ENCODE results near the gene CD79B.

DNA sequence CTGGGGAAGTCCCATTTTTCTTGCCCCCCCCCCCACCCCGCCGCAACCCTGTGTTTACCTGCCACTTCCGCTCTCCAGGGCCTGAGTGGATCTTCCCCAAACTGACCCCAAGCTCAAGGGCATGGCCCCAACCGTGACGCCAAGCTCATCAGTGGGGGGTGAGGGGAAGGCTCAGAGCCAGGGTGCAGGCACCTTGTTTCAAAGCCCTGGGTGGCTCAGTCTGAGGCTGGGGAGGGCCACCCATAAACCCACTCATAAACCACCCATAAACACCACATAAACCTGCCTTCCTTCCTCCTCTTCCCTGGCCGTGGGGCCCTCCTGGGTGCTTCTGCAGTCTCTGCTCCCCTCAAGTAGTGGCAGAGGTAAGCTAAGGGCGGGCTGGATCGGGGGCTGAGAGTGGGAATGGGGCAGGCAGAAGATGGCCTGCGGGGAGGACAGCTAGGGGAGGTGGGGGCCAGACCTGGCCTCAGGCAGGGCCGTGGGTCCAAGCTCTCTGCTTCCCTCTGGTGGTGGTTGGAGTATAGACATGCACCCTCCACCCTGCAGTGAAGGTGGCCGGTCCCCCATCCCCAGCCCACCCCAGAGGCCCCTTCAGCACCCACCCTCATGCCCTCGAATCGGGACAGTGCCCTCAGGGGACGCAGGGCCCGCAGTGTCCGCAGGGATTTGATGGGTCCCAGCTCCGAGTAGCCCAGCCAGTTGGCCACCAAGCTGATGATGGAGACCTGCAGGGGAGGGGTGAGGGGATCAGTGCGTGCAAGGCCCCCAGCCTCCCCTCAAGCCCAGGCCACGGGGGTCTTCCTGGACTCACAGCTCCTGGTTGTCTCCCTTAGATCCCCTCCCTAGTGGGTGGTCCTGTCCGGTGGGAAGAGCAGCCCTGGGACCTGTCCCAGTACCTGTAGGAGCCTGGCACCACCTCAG lies 14.6 kb upstream of the CD79B start:
- TF ChIP-seq, protein P1, sequence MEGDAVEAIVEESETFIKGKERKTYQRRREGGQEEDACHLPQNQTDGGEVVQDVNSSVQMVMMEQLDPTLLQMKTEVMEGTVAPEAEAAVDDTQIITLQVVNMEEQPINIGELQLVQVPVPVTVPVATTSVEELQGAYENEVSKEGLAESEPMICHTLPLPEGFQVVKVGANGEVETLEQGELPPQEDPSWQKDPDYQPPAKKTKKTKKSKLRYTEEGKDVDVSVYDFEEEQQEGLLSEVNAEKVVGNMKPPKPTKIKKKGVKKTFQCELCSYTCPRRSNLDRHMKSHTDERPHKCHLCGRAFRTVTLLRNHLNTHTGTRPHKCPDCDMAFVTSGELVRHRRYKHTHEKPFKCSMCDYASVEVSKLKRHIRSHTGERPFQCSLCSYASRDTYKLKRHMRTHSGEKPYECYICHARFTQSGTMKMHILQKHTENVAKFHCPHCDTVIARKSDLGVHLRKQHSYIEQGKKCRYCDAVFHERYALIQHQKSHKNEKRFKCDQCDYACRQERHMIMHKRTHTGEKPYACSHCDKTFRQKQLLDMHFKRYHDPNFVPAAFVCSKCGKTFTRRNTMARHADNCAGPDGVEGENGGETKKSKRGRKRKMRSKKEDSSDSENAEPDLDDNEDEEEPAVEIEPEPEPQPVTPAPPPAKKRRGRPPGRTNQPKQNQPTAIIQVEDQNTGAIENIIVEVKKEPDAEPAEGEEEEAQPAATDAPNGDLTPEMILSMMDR (conservative IDR thresholded peaks at IDR 0.05; ENCODE audit: low read length), result peak; percentile 80
- no peak for TF ChIP-seq EZH2phosphoT487 (IDR thresholded peaks at IDR 0.05; ENCODE audit: borderline replicate concordance, low read depth, low read length)

All from OCI-LY7 (cell line).